ENCODE data around the gene NR4A2. TPM values are rescaled to one million over a fixed set of nuclear protein-coding genes. Genes with fewer than 3 reads are reported as not detected.
A peak's percentile ranks its signal among the peaks of the same experiment; 100 is the strongest.

NR4A2 gene
- total RNA-seq, 1 experiment from 2014 or later, result 0.85 TPM

GRCh38 chr2:156320486-156321098 lies 11.9 kb downstream of the NR4A2 start:
- DNase-seq (ENCODE audit: low read depth, low spot score), result no peak
- intact Hi-C loops (cut with micrococcal nuclease; ENCODE audit: unreplicated experiment) (no loop called here), in situ Hi-C loops (cut with HindIII; ENCODE audit: low pct_unique_long_range_greater_than_20kb, low sequenced_read_pairs) (no loop called here)
- ChIA-PET POLR2A (no interaction called here), CTCF (interaction anchor here (0.7 kb wide), 1 partner anchor 873 kb away, joined by 4 read pairs; no protein-coding TSS in a partner anchor)
- Histone ChIP-seq H3K4me1 (ENCODE audit: control insufficient read depth, insufficient read depth, low read length) (peaks cover 4% of the 10 kb centered on the region; the same call in 1 of the 2 replicates), H3K36me3 (ENCODE audit: control insufficient read depth, insufficient read depth, low read length) (no peaks in the 10 kb centered on the region), H3K27ac (ENCODE audit: low read length) (no peak overlapping the region), H3K27me3 (ENCODE audit: control insufficient read depth, insufficient read depth, low read length) (peaks cover 18% of the 10 kb centered on the region), H3K4me3 (ENCODE audit: low read depth in 2 of 2, low read length in 2 of 2) (peak overlapping the region; percentile 28 to 59), H3K9me3 (ENCODE audit: control insufficient read depth, insufficient read depth, low read depth, low read length) (no peaks in the 10 kb centered on the region)
- no TSS peak for BruUV-seq (replicated peaks)
- ATAC-seq, result peak; percentile 69
- TF ChIP-seq, protein P1, sequence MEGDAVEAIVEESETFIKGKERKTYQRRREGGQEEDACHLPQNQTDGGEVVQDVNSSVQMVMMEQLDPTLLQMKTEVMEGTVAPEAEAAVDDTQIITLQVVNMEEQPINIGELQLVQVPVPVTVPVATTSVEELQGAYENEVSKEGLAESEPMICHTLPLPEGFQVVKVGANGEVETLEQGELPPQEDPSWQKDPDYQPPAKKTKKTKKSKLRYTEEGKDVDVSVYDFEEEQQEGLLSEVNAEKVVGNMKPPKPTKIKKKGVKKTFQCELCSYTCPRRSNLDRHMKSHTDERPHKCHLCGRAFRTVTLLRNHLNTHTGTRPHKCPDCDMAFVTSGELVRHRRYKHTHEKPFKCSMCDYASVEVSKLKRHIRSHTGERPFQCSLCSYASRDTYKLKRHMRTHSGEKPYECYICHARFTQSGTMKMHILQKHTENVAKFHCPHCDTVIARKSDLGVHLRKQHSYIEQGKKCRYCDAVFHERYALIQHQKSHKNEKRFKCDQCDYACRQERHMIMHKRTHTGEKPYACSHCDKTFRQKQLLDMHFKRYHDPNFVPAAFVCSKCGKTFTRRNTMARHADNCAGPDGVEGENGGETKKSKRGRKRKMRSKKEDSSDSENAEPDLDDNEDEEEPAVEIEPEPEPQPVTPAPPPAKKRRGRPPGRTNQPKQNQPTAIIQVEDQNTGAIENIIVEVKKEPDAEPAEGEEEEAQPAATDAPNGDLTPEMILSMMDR (IDR thresholded peaks at IDR 0.05), result no peak
- TF ChIP-seq POLR2AphosphoS5 (IDR thresholded peaks at IDR 0.05; ENCODE audit: low read depth, low read length), result no peak
- TF ChIP-seq TCF7L2 (IDR thresholded peaks at IDR 0.05; ENCODE audit: low read depth, low read length), result no peak
- TF ChIP-seq REST (IDR thresholded peaks at IDR 0.05; ENCODE audit: insufficient read depth in 1 of 2, low read depth in 2 of 2, low read length in 1 of 2), result no peak
- no peak for TF ChIP-seq SIN3A (IDR thresholded peaks at IDR 0.05; ENCODE audit: borderline replicate concordance, insufficient read depth, low read depth, low read length)

- Histone ChIP-seq H3K27ac (ENCODE audit: low read length) (no peak overlapping the region), H3K4me1 (ENCODE audit: control insufficient read depth, insufficient read depth, low read length) (peaks cover 4% of the 10 kb centered on the region; the same call in 1 of the 2 replicates), H3K36me3 (ENCODE audit: control insufficient read depth, insufficient read depth, low read length) (no peaks in the 10 kb centered on the region), H3K9me3 (ENCODE audit: control insufficient read depth, insufficient read depth, low read depth, low read length) (no peaks in the 10 kb centered on the region), H3K4me3 (ENCODE audit: low read depth in 2 of 2, low read length in 2 of 2) (peak overlapping the region; percentile 28 to 59), H3K27me3 (ENCODE audit: control insufficient read depth, insufficient read depth, low read length) (peaks cover 20% of the 10 kb centered on the region)
- intact Hi-C loops (cut with micrococcal nuclease; ENCODE audit: unreplicated experiment), result no loop called here
- peak; percentile 84 for ATAC-seq
- TF ChIP-seq, protein P1 (IDR thresholded peaks at IDR 0.05), result no peak; the same call in 1 of the 2 replicates
- TF ChIP-seq SIN3A (IDR thresholded peaks at IDR 0.05; ENCODE audit: borderline replicate concordance, insufficient read depth, low read depth, low read length) (no peak), REST (IDR thresholded peaks at IDR 0.05; ENCODE audit: insufficient read depth in 1 of 2, low read depth in 2 of 2, low read length in 1 of 2) (no peak), POLR2AphosphoS5 (IDR thresholded peaks at IDR 0.05; ENCODE audit: low read depth, low read length) (no peak), TCF7L2 (IDR thresholded peaks at IDR 0.05; ENCODE audit: low read depth, low read length) (no peak)
- POLR2A ChIA-PET, result no interaction called here
- CTCF ChIA-PET, result no interaction called here
- in situ Hi-C loops (cut with HindIII; ENCODE audit: low pct_unique_long_range_greater_than_20kb, low sequenced_read_pairs), result no loop called here
- DNase-seq (ENCODE audit: low read depth, low spot score), result no peak
- BruUV-seq (replicated peaks), result no TSS peak
Measured at GRCh38 chr2:156319811-156320485, 12.6 kb downstream of the NR4A2 start.
